HG03457 (cell line): ENCODE measurements around the gene RASSF4.

Experiments used
- ATAC-seq: cut with Tn5 transposase; IDR thresholded peaks from one replicate; pipeline ENCODE4 v1.9.1; 2021; ENCODE audit warnings: moderate number of reproducible peaks; ENCODE audit not compliant: unreplicated experiment

Gene RASSF4

GRCh38 chr10:44959247-44960087 lies at the start of gene RASSF4:
RASSF4 (plus strand) TSS chr10:44959802; CDS start chr10:44970203, 10,401 bp downstream.
- ATAC-seq: peak; percentile 94

GRCh38 chr10:44909910-44910309 lies 49.7 kb upstream of the RASSF4 start:
- ATAC-seq: no peak

DNA sequence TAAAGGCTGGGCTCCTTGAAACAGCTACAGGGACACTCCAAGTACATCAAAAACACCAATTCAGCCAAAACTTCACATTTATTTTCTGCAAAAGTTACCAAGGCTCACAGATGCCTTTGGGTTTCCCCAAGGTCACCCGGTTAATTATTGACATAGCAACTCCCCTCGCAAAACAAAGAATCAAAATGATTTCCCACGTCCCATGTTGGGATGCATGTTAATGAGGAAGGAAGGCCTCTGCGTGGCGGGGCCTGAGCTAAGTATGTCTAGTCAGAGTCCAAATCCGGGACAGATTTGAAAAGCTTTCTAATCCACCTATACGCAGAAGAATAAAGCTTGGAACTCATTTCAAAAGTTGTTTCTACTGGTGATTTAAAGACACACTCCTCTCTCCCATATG lies 49.0 kb upstream of the RASSF4 start:
- ATAC-seq: no peak

DNA sequence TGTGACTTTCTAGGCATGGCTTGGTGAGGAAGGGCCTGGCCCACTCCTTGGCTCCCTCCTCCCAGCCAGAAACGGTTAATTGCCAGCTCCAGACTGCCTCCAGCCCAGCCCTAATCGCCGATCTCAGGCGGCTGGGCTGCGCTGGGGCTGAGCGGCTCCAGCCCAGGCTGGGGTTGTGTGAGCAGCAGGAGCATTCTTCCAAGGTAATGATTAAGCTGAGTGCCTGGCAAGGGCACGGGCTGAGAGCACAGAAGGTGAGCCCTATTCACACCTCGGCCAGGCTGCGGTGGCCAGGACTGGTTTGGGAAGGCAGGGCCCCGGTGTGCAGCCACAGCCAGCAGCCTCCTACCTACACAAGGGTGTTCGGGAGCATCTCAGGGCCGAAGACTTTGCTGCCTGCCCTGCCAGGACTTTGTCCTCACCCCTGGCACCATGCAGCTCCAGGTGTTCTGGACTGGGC lies 48.5 kb upstream of the RASSF4 start, which contains the start of gene TMEM72:
Gene TMEM72 (plus strand): TSS at position 257 of the 460 bp plus-strand sequence. CDS start 176 bp downstream, at position 433.
- no peak for ATAC-seq

- ATAC-seq: no peak
Observed at GRCh38 chr10:44911951-44912350, 47.7 kb upstream of the RASSF4 start.

DNA sequence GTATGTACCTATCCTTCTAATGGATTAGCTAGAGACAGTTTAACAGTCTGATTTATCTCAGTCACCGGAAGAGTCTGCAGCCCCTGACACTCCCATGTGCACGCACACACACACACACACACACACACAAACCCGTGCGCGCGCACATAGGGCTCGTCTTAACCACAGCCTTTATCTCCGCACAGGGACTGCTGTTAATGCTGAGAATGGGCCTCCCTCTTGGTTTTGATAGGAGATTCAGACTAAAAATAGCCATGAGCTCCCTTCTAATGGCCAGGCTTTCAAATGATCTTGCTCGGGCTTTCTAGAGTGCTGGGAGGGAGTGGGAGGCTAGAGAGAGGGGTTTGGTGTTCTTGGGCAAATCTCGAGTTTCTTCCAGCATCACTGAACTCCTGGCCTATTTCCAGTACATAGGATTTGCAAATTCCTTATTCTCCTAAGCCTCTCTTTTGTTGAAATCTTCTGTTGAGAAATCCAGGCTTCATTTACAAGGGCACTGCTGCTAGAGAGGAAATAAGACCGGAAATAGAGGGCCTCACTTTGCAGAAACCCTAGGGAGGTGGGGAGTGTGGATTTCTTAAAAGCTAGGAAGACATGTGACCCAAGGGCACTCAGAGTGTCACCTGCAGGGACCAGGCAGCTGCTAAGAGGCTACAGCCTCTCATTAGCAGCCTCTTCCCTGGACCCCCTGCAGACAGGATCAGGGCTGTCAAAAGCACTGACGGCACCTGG lies 46.1 kb upstream of the RASSF4 start:
- ATAC-seq: no peak

DNA sequence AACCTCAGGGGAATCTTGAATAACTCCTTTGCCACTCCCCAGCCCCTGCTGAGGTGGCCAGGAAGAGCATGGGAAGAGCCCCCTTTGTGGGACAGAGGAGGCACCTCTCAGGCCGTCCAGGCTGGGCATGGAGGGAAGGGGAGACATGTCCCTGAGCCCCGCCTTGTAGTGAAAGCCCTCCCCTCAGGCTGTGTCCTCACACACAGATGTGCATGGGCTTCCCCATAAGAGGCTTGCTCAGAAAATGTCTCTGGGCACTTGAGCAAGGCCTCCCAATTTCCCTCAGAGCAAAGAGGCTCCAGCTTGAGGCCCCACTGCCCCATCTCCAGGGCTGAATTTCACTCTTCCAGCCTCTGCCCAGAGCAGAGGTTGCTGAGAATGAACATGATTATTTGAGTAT lies 44.7 kb upstream of the RASSF4 start:
- no peak for ATAC-seq

DNA sequence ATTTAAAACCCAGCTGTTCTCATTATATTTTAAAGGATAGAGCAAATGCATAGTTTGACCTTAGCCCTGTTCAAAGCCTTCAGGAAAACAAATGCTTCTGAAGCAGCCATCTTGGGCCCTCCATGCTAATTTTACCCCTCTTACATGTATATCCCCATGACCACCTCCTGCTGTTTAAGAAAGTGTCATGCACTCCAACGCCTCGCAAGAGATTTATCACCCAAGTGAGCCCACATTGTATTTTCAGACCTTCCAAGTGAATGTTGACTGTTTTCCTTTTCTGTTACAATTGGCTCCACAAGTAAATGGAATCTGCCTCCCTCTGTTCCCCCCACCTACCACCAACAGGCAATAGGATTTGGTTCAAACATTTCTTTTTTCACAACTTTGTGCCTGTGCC lies 43.2 kb upstream of the RASSF4 start:
- no peak for ATAC-seq

DNA sequence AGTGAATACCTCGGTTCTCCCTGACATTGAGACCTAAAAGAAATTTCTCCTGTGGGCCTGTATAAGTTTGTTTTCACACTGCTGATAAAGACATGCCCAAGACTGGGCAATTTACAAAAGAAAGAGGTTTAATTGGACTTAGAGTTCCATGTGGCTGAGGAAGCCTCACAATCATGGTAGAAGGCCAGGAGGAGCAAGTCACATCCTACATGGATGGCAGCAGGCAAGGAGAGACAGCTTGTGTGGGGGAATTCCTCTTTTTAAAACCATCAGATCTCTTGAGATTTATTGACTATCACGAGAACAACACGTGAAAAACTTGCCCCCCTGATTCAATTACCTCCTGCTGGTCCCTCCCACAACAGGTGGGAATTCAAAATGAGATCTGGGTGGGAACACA lies 41.8 kb upstream of the RASSF4 start:
- ATAC-seq: no peak

GRCh38 chr10:44920252-44920651 lies 39.4 kb upstream of the RASSF4 start:
- ATAC-seq: no peak

- no peak for ATAC-seq
Observed at GRCh38 chr10:44921061-44921460, 38.5 kb upstream of the RASSF4 start.

DNA sequence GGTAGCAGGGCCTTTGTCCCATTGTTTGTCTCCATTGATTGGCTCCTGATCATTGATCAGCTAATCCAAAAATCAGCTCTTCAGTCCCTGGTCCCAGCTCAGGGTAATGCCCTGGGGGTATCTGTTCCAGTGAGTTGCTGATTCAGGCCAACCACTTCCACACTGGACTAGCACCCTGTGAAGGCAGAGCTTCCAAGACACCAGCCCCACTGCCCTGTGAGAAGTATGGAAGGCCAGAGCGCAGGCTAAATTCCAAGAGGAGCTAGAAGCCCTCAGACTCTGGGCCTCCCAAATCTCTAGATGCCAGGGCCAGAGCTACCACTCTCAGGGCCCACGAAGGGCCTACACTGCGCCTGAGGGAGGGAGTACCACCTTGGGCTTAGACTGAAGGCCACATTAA lies 38.1 kb upstream of the RASSF4 start:
- no peak for ATAC-seq

GRCh38 chr10:44922021-44922420 lies 37.6 kb upstream of the RASSF4 start:
- no peak for ATAC-seq

DNA sequence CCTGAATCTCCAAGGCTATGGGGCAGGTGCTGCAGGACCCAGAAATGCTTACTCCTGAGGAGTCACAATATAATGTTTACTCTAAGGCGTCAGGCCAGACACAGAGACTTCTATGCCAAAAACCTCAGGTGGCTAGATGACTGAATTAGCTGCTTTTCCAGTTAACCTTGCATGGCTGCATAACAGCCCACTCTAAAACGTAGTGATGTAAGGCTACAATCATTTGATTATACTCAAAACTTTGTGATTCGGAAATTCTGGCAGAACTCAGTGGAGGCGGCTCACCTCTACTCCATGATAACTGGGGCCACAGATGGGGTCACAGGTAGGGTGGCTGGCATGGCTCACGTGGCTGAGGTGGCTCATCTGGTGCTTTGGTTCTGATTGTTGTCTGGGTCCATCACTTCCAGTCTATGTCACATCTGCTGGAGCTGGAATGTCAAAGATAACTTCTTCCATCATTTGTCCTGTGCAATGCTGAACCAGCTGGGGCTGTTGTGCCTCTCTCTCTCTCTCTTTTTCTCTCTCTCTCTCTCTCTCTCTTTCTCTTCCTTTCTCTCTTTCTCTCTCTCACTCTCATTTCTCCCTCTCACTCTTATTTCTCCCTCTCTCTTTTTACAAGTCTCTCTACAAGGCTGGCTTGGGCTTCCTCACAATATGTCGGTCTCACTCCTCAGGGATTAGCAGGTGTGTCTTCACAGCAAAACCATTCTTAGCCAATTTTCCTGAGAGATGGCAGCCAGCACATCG lies 36.6 kb upstream of the RASSF4 start:
- ATAC-seq: no peak

DNA sequence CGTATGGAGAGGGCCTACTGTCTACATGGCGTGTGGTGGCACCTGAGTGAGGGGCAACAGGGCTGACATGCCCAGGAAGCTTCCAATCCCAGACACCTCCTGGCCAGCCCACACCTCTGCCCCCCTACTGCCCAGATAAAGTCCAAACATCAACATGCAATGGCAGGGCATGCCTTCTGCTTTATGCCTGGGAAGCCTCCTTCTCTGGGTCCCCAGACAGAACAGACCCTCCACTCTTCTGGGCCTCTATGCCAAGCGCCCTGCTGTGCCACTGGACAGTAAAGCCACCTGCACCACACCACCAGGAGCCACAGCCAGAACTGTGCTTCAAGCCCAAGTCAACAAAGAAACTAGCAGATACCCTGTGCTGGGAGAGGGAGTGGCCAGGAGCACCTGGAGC lies 36.0 kb upstream of the RASSF4 start:
- ATAC-seq: no peak

- ATAC-seq: no peak
Observed at GRCh38 chr10:44924261-44925040, 35.2 kb upstream of the RASSF4 start.

GRCh38 chr10:44925224-44925623 lies 34.4 kb upstream of the RASSF4 start:
- no peak for ATAC-seq

GRCh38 chr10:44925811-44926750 lies 33.5 kb upstream of the RASSF4 start:
- no peak for ATAC-seq

GRCh38 chr10:44926751-44927351 lies 32.8 kb upstream of the RASSF4 start:
- ATAC-seq: no peak
